BJ (cell line): ENCODE data around the gene CRTC1. TPM values are rescaled to one million over a fixed set of nuclear protein-coding genes. Genes with fewer than 3 reads are reported as not detected.

ENCODE experiments used
- CTCF ChIA-PET: fragments of 350-600 bp; formaldehyde crosslinking; extraction: SDS; loops from one replicate; lab custom pipeline; 2021; ENCODE audit warnings: antibody characterized with exemption, inconsistent platforms; lab: Yijun Ruan, JAX
- POLR2A ChIA-PET: fragments of 300-600 bp; sonication (Branson Sonifier 250); formaldehyde crosslinking; extraction: SDS; loops from one replicate; lab custom pipeline; 2021; ENCODE audit warnings: antibody characterized with exemption; lab: Charles Lee
- DNase-seq: peaks from one replicate; pipeline ENCODE4 v3.0.0-alpha.2; 2011; ENCODE audit warnings: low read depth
- H3K27me3 ChIP-seq: 2 replicates; pipeline ENCODE4 v1.6.0; 2011; ENCODE audit warnings: low read length; ENCODE audit not compliant: control insufficient read depth, insufficient read depth
- H3K36me3 ChIP-seq: 2 replicates; pipeline ENCODE4 v1.5.1; 2011; ENCODE audit warnings: low read length; ENCODE audit not compliant: control insufficient read depth, insufficient read depth
- H3K4me3 ChIP-seq: 2 replicates; pipeline ENCODE4 v1.5.1; 2011; ENCODE audit warnings: low read depth, mild to moderate bottlenecking, control low read depth, low read length
- polyA plus RNA-seq: library from polyadenylated mRNA; depleted of rRNA; stranded (reverse); fragments of >200 nt; gene quantifications from 2 replicates; pipeline ENCODE4 v1.2.3, GENCODE V29; 2011
- TF ChIP-seq, protein P1 (sequence below): IDR thresholded peaks from 2 replicates; pipeline ENCODE4 v1.5.1; 2011; ENCODE audit warnings: low read depth, mild to moderate bottlenecking, control low read depth, inconsistent platforms, low read length, moderate library complexity; ENCODE audit not compliant: insufficient read depth

Gene CRTC1
- polyA plus RNA-seq, 1 experiment, result 1.5 TPM

DNA sequence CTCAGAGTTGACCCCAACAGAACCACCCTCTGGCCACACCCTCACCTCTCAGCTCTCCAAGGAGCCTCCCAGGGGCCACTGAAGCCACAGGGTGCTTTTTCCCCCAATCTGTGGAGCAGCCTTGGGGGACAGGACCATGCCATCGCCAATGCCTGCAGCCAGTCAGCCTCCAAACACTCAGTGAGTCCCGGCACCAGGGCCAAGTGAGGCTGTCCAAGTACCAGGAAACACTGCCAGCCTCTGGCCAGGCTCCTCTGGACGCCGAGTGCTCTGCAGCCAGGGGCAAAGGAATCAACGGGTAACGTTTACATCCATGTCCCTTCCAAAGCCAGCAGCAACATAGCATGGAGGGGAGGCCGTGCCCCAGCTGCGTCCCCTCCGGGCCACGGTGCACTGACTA lies 117.2 kb downstream of the CRTC1 start:
- TF ChIP-seq, protein P1, sequence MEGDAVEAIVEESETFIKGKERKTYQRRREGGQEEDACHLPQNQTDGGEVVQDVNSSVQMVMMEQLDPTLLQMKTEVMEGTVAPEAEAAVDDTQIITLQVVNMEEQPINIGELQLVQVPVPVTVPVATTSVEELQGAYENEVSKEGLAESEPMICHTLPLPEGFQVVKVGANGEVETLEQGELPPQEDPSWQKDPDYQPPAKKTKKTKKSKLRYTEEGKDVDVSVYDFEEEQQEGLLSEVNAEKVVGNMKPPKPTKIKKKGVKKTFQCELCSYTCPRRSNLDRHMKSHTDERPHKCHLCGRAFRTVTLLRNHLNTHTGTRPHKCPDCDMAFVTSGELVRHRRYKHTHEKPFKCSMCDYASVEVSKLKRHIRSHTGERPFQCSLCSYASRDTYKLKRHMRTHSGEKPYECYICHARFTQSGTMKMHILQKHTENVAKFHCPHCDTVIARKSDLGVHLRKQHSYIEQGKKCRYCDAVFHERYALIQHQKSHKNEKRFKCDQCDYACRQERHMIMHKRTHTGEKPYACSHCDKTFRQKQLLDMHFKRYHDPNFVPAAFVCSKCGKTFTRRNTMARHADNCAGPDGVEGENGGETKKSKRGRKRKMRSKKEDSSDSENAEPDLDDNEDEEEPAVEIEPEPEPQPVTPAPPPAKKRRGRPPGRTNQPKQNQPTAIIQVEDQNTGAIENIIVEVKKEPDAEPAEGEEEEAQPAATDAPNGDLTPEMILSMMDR, result no peak
- Histone ChIP-seq H3K4me3 (no peak overlapping the region), H3K27me3 (peaks cover 8% of the 10 kb centered on the region; the same call in 1 of the 2 replicates), H3K36me3 (no peaks in the 10 kb centered on the region)
- CTCF ChIA-PET, result interaction anchor here (1.1 kb wide), 1 partner anchor 46 kb away, joined by 3 read pairs; no protein-coding TSS in a partner anchor
- POLR2A ChIA-PET, result no interaction called here
- DNase-seq, result no peak

DNA sequence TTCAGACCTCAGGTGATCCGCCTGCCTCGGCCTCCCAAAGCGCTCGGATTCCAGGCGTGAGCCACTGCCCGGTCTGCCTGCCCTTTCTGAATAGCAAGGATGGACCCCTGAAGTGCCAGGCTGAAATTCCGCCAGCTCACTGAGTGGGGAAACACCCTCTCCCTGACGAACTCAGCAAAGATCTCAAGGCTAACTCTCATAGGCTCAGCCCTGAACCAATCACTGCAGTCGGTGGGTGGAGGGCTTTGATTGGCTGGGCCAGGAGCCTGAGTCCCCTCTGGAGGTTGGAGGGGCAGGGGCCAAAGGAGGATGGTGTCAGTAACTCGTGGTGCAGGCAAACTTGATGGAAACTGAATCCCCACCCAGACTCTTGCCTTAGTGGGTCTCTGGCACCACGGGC lies 118.9 kb downstream of the CRTC1 start:
- H3K4me3 ChIP-seq, result no peak overlapping the region
- DNase-seq, result no peak
- CTCF ChIA-PET, result interaction anchor here (1.6 kb wide), 1 partner anchor 45 kb away, joined by 4 read pairs; no protein-coding TSS in a partner anchor
- no peaks in the 10 kb centered on the region for H3K36me3 ChIP-seq
- TF ChIP-seq, protein P1, result no peak
- peaks cover 5% of the 10 kb centered on the region; the same call in 1 of the 2 replicates for H3K27me3 ChIP-seq
- POLR2A ChIA-PET, result no interaction called here

DNA sequence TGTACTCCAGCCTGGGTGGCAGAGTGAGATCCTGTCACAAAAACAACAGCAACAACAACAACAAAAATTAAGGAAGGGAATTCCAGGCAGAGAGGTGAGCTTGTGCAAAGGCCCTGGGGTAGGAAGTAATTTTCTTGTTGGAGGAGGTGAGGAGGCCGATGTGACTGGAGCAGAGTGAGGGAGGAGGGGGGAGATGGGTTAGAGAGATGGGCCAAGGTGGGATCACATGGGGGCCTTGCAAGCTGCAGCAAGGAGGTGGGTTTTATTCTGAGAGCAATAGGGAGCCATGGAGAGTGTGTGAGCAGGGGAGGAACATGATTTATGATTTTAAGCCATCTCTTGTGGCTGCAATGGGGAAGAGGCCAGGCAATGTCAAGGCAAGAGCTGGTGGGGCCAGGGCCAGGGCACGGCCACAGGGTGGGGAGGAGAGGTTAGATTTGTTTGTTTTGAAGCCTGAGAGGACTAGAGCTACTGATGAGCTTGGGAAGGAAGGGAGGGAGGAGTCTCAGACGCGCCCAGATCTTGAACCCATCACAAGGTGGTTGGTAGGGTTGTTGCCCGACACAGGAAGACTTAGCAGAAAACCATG lies 120.2 kb downstream of the CRTC1 start:
- POLR2A ChIA-PET, result no interaction called here
- no peak for DNase-seq
- CTCF ChIA-PET, result interaction anchor here (0.7 kb wide), 1 partner anchor 40 kb away, joined by 3 read pairs; no protein-coding TSS in a partner anchor
- TF ChIP-seq, protein P1, result no peak
- H3K4me3 ChIP-seq, result no peak overlapping the region
- no peaks in the 10 kb centered on the region for H3K36me3 ChIP-seq
- H3K27me3 ChIP-seq, result peaks cover 5% of the 10 kb centered on the region; the same call in 1 of the 2 replicates

DNA sequence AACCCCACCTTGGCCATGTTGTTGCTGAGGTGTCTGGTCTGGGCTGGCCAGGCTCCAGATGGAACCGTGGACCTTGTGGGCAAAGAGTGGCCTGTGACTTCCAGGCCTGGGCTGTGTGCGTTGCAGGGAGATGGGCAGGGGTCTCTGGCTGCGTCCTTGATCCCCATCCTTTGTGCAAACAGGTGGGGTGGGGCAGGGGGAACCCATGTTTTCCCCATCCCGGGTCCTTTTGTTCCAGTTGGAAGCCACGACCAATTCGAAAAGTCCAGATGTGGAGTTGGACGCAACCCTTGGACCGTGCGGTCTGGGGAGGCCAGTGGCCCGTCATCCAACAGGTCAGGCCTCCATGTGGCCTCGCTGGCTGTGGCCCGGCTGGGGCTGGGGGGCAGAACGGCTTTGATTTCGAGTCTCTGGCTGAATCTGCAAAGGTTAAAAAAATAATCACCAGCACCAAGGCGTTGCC lies 120.7 kb downstream of the CRTC1 start:
- Histone ChIP-seq H3K36me3 (no peaks in the 10 kb centered on the region), H3K4me3 (no peak overlapping the region), H3K27me3 (peaks cover 3% of the 10 kb centered on the region; the same call in 1 of the 2 replicates)
- ChIA-PET POLR2A (no interaction called here), CTCF (no interaction called here)
- no peak for DNase-seq
- TF ChIP-seq, protein P1, result no peak

DNA sequence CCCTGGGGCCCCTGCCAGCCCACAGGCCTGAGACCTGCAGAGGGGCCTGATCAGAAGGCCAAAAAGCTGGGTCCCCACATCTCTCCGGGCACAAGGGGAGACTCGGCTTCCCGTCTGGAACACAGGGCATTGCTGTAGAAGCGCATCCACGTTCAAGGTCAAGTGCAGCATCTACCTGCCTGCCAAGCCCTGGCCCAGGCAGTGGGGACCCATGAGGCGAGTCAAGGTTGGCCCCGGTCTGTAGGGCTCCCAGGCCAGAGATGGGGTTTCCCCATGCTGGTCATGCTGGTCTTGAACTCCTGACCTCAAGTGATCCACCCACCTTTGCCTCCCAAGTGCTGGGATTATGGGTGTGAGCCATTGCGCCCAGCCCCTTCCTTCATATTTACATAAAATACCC lies 121.2 kb downstream of the CRTC1 start:
- POLR2A ChIA-PET, result no interaction called here
- Histone ChIP-seq H3K4me3 (no peak overlapping the region), H3K27me3 (peaks cover 3% of the 10 kb centered on the region; the same call in 1 of the 2 replicates), H3K36me3 (no peaks in the 10 kb centered on the region)
- TF ChIP-seq, protein P1, result no peak
- no peak for DNase-seq
- CTCF ChIA-PET, result no interaction called here
